Body of pancreas (tissue), 4 donors: ENCODE data around the gene EN2.

Source experiments
- POLR2A ChIP-seq, 3 donors: fragments of 450-650 bp; IDR thresholded peaks; one replicate each; pipeline ENCODE4 v1.6.1; 2016; ENCODE audit warnings: antibody characterized with exemption in 3 of 3, mild to moderate bottlenecking in 2 of 3
- TF ChIP-seq, protein P1 (sequence below), 7 experiments: fragments of 450-650 bp in 4 of 7; fragments of 200-600 bp in 3 of 7; sonication (generic) in 3 of 7; IDR thresholded peaks; one replicate each; pipeline ENCODE4 v1.5.1; 2016 to 2019; ENCODE audit warnings: antibody characterized with exemption in 7 of 7

DNA sequence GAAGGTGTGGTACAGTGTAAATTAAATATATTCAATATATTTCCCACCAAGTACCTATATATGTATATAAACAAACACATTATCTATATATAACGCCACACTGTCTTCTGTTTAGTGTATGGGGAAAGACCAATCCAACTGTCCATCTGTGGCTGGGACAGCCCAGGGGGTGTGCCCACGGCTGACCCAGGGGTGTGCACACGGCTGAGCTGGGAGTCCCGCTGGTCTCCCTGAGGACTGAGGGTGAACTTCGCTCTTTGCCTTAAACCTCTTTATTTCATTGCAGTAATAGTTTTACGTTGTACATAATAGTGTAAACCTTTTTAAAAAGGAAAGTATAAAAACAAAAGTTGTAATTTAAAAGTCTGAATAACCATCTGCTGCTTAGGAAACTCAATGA is 6.3 kb downstream of the EN2 start:
- TF ChIP-seq POLR2A (IDR thresholded peaks at IDR 0.05), result no peak
- TF ChIP-seq, protein P1, sequence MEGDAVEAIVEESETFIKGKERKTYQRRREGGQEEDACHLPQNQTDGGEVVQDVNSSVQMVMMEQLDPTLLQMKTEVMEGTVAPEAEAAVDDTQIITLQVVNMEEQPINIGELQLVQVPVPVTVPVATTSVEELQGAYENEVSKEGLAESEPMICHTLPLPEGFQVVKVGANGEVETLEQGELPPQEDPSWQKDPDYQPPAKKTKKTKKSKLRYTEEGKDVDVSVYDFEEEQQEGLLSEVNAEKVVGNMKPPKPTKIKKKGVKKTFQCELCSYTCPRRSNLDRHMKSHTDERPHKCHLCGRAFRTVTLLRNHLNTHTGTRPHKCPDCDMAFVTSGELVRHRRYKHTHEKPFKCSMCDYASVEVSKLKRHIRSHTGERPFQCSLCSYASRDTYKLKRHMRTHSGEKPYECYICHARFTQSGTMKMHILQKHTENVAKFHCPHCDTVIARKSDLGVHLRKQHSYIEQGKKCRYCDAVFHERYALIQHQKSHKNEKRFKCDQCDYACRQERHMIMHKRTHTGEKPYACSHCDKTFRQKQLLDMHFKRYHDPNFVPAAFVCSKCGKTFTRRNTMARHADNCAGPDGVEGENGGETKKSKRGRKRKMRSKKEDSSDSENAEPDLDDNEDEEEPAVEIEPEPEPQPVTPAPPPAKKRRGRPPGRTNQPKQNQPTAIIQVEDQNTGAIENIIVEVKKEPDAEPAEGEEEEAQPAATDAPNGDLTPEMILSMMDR (IDR thresholded peaks at IDR 0.05), result no peak
